MV-4-11 (cell line): ENCODE results near the gene COLGALT1.
"Not testable (repeated sequence)": the region's sequence is repeated elsewhere in the genome, so short reads cannot be mapped to it uniquely, and the experiment has no call there.

Source experiments
- DNase-seq: peaks from one replicate; lab custom pipeline; 2025; lab: John Stamatoyannopoulos, UW

The COLGALT1 gene

DNA sequence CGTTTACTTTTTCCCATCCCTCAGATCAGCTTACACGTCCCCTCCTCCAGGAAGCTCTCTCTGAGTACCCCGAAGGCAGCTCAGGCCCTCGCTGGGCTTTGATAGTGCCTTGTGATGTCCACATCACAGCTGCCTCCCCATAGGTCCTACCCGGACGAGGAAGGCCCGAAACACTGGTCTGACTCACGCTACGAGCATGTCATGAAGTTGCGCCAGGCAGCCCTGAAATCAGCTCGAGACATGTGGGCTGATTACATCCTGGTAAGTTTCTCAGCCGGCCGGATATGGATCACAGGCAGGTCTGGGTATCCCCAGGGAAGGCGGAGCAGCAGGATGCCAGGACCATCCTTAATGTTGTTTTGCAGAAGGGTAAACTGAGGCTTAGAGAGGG lies 4.8 kb downstream of the COLGALT1 start:
- DNase-seq: peak; percentile 71

DNA sequence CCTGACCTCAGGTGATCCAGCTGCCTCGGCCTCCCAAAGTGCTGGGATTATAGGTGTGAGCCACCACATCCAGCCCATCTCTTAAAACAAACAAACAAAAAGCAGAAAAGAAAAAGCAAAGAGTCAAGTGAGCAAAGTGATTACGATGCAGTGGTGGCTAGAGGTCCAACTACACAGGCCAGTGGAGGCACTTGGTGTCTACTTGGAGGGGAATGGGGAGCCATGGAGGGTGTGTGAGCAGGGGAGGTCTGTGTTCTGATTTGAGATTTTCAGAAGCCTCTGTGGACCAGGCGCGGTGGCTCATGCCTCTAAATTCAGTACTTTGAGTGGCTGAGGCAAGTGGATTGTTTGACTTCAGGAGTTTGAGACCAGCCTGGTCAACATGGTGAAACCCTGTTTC lies 6.6 kb downstream of the COLGALT1 start:
- DNase-seq: no peak

DNA sequence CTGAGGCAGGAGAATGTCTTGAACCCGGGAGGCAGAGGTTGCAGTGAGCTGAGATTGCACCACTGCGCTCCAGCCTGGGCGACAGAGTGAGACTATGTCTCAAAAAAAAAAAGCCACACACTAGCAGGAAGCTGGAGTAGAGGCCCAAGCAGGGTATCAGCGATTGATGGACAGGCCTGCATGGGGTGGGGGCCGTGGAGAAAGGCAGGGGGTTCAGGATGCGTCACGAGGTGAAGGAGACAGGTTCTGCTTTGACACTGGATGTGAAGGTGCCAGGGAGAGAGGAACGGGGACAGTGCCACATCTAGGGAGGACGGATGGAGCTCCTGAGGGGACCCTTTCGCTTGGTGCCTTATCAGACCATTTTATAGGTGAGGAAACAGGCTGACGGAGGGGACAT lies 7.1 kb downstream of the COLGALT1 start:
- DNase-seq: no peak

DNA sequence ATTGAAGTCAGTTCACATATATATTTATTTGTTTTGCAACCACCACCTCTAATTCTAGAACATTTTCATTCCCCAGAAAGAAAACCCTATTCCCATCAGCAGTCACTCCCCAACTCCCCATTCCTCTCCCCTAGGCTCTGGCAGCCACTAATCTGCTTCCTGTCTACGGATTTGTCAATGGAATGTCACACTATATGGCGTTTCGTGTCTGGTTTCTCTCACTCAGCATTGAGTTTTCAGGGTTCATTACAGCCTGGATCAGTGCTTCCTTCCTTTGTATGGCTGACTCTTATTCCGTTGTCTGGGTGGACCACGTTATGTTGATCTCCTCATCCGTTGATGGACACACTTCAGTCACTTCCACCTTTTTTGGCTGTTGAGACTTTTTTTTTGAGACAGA lies 9.3 kb downstream of the COLGALT1 start:
- DNase-seq: no peak

DNA sequence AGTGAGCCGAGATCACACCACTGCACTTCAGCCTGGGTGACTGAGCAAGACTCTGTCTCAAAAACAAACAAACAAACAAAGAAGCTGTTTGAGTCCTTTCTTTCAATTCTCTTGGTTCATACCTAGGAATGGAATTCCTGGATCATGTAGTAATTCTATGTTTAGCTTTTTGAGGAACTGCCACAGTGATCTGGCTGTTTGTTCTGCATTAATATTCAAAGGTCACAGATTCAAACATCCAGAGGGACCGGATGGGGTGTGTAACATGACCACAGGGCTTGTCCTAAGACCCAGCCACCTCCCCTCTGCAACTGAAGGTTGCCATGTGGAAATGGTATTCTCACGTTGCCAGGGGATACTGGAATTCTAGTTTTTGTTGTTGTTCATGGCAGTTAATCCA lies 10.2 kb downstream of the COLGALT1 start:
- no peak for DNase-seq

DNA sequence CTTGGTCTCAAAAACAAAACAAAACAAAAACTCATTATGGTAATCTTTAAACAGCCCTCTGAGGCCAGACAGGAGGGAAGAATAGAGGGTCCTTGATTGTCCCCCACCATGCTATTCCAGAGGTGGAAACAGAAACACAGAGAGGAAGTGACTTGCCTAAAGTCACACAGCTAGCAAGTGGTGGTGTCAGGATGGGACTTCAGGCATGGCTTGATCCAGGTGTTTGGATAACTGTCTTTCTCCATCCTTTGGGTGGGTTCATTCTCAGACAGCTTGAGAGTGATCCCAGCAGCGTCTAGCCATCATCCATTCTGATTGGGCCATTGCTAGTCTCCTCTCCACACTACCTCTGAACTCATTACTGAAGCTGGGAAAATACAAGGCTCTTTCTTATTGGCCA lies 12.5 kb downstream of the COLGALT1 start:
- no peak for DNase-seq

DNA sequence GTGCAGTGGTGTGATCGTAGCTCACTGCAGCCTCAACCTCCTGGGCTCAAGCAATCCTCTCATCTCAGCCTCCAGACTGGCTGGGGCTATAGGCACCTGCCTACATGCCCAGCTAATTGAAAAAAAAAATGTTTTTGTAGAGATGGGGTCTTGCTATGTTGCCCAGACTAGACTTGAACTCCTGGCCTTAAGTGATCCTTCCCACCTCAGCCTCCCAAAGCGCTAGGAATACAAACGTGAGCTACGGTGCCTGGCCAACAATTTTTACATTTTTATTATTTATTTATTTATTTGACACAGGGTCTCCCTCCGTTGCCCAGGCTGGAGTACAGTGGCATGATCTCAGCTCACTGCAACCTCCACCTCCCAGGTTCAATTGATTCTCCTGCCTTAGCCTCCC lies 14.8 kb downstream of the COLGALT1 start:
- DNase-seq: not testable (repeated sequence)

DNA sequence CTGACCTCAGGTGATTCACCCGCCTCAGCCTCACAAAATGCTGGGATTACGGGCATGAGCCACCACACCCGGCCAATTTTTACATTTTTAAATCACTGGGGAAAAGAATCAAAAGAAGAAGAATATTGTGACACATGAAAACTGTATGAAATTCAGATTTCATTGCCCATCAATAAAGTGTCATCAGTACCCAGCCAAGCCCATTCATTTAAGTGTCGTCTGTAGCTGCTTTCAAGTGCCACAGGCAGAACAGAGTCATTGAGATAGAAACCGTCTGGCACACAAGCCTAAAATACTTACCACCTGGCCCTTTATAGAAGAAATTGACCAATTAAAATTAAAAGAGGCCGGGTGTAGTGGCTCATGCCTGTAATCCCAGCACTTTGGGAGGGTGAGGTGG lies 15.3 kb downstream of the COLGALT1 start:
- DNase-seq: no peak

DNA sequence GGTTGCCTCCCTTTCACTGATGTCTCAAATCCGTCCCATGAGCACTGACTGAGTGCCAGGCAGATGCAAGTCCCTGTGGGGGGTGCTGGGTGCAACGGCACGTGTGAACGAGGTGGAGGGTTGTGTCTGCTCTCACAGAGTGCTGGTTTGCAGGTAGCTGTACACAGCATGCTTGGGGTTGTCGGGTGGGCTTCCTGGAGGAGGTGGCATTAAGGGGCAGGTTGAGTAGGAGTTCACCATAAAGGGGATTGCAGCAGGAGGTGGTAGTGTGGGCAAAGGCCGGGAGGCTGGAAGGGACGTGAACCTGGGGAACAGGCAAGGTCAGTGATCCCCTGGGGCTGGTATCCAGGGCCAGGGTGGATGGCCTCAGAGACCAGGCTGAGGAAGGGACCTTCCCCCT lies 17.2 kb downstream of the COLGALT1 start:
- DNase-seq: no peak

DNA sequence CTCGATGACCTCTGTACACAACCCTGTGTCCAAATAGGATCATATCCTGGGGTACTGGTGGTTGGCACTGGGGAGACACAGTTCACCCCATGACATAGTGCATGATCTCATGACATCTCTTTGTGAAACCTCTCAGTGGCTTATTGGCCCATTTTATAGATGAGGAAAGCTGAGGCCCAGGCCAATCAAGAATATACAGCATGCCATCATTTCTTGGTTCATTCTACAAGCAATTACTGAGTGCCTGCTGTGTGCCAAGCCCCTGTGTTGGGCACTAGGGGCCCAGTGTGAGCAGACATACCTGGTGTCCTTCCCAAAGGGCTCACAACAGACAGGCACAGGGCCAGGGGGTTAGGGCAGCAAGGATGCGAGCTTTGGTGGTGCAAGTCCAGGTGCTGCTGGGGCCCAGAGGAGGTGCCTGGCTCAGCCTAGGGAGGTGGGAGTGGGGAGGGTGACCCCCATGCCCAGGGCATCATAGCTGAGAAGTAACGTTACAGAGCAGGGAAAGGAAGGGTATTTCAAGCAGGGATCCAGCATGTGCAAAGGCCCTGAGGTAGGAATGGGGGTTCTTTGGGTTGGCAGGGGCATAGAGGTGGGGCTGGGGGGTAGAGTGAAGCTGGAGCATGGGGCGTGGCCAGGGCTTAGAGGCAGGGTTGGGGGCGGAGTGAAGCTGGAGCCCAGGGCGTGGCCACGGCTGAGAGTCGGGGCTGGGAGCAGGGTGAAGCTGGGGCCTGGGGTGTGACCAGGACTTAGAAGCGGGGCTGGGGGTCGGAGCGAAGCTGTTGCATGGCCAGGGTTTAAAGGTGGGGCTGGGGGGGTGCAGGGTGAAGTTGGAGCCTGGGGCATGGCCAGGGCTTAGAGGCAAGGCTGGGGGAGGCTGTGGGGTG lies 20.7 kb downstream of the COLGALT1 start:
- DNase-seq: no peak

DNA sequence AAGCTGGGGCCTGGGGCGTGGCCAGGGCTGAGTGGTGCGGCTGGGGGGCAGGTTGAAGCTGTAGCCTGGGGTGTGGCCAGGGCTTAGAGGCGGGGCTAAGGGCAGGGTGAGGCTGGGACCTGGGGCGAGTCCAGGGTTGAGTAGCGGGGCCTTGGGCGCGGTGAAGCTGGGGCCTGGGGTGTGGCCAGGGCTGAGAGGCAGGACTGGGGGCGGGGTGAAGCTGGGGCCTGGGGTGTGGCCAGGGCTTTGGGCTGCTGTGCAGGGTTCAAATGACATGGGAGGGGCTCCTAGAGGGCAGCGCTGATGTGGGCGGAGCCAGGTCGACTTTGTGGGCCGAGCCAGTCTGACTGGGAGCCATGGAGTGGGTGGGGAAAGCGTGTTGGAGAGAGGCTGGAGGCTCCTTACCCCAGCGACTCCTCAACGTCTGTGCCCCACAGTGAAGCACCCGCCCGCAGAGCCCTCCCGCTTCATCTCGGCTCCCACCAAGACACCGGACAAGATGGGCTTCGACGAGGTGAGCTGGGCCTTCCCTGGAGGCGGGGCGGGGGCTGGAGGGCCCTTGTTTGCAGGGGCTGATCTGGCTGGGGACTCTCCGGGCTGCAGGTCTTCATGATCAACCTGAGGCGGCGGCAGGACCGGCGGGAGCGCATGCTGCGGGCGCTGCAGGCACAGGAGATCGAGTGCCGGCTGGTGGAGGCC lies 21.5 kb downstream of the COLGALT1 start:
- peak; percentile 64 for DNase-seq

DNA sequence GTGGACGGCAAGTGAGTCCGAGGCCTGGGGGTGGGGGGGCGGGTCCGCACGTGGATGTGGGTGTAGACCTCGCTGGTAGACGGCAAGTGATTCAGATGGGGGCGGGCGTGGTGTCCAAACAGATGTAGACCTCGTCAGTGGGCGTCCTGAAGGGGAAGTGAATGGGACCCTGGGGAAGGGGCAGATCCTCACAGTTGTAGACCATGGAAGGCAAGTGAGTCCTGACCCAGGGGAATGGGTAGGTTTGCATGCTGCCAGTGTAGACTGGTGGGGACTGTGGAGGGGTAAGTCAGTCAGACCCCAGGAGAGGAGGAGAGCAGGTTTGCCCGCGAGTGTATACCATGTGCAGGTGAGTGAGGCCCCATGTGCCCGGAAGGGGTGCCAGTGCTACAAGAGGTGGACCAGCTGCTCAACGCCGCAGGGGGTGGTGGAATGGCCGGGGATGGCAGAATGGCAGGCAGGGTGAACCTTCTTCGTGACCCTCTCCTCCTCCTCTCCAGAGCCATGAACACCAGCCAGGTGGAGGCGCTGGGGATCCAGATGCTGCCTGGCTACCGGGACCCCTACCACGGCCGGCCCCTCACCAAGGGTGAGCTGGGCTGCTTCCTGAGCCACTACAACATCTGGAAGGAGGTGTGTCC lies 22.1 kb downstream of the COLGALT1 start:
- DNase-seq: no peak

DNA sequence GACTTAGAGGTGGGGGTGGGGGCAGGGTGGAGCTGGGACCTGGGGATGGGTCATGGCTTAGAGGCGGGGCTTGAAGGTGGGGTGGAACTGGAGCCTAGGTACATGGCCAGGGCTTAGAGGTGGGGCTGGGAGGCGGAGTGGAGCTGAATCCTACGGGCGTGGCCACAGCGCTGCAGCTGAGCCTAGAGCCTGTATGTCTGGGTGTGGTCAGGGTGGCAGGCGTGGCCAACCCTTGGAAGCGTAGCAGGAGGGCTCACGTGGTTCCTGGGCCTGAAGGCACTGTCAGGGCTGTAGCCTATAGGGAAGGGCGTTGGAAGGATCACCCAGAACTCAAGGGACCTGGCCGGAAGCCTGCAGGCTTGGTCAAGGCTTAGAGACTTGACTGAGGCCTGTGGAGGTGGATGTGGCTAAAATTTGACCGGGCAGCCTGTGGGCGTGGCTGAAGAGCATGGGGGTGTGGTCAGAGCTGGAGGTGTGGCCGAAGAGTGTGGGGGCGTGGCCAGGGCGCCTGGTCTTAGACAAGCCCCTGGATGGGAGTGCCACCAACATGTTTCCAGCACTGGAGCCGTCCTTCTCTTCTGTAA lies 24.3 kb downstream of the COLGALT1 start:
- DNase-seq: peak; percentile 67

DNA sequence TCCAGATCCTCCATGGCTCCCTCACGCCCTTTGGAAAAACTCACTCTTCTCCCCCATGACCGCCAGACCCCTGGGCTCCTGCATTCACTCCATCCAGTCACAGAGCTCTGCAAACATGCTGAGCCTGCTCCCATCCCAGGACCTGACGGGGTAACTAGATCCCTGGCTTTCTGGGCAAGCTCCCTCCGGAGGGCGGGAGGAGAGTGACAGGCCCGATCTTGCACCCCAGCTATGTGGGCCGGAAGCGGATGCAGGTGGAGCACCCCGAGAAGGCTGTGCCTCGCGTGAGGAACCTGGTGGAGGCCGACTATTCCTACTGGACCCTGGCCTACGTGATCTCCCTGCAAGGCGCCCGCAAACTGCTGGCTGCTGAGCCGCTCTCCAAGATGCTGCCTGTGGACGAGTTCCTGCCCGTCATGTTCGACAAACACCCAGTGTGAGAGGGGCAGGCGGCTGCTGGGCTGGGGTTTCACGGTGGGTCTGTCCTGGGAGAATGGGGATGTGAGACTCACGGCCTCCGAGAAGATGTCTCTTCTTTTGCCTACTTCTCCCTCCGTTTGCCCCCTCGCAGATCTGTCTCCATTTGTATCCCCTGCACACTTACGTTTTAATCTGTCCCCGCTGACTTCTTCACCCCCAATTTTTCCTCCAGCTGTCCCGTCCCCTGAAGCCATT lies 25.2 kb downstream of the COLGALT1 start:
- DNase-seq: no peak

DNA sequence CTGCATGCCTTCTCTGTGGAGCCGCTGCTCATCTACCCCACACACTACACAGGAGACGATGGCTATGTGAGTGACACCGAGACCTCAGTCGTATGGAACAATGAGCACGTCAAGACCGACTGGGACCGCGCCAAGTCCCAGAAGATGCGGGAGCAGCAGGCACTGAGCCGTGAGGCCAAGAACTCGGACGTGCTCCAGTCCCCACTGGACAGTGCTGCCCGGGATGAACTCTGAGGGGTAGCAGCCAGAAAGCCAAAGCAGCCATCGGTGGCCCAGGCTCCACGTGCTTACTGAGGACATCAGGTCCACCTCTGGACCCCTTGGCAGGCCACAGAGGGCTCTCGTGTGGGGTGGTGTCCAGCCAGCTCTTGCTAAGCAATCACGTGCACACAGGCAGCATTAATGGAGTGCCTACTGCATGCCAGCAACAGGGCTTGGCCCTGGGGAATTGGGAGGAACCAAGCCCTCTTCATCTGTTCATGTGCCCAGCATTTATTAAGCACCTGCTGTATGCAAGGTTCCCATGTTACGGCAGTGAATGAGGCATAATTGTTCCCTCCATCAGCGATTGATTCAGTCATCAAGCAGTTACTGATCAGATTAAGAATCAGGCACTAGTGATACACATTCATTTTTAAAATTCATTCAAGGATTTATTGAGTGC lies 25.9 kb downstream of the COLGALT1 start:
- DNase-seq: no peak

DNA sequence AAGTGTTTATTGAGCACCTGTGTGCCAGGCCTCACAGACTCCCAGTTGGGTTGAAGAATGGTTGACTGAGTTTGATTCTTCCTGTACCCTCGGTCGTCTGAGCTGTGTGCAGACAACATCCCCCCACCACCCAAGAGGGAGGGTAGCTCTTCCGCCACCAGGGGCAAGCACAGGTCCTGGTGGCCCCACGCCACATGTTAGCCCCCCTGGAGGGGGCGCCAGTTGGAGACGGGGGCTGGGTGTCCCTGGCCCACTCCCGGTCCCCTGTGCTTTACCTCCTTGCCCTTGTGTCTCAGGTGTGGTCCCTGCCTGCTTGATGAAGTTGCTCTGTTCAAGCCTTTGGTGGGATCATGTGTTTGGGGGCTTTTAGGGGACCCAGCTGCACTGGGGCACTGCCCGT lies 27.2 kb downstream of the COLGALT1 start:
- no peak for DNase-seq

DNA sequence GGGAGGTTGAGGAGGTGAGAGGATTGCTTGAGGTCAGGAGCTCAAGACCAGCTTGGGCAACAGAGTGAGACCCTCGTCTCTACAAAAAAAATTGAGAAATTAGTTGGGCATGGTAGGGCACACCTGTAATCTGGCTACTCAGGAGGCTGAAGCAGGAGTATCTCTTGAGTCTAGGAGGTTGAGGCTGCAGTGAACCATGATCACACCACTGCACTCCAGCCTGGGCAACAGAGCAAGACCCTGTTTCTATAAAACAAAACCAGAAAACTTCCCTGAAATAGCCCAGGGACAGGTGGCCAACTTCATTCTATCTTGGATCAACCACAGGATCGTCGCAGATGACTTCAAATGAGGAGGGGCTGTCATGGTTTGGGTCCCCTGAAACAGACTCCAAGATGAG lies 28.7 kb downstream of the COLGALT1 start:
- no peak for DNase-seq

DNA sequence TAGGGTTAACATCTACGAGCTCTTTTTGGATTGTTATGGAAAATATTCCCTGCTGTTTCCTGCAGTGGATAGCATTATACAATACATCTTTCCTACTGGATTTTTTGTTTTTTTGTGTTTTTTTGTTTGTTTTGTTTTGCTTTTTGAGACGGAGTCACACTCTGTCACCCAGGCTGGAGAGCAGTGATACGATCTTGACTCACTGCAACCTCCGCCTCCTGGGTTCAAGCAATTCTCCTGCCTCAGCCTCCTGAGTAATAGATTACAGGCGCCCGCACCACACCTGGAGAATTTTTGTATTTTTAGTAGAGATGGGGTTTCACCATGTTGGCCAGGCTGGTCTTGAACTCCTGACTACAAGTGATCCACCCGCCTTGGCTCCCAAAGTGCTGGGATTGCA lies 29.9 kb downstream of the COLGALT1 start:
- not testable (repeated sequence) for DNase-seq

DNA sequence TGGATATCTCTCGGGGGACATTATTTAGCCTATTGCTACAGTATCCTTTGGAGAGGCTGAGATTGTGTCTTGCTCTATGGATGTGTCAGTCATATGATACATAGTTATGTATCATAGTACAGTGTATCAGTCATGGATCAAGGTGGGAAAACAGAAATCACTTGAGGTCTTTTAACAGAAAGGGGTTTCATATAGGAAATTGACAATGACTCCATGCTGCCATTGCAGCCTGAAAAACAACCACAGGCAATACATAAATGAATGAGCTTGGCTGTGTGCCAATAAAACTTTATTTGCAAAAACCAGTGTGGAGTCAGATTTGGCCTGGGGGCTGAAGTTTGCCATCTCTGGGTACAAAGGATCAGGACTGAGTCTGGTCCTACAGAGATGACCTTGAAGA lies 35.4 kb downstream of the COLGALT1 start:
- DNase-seq: no peak

DNA sequence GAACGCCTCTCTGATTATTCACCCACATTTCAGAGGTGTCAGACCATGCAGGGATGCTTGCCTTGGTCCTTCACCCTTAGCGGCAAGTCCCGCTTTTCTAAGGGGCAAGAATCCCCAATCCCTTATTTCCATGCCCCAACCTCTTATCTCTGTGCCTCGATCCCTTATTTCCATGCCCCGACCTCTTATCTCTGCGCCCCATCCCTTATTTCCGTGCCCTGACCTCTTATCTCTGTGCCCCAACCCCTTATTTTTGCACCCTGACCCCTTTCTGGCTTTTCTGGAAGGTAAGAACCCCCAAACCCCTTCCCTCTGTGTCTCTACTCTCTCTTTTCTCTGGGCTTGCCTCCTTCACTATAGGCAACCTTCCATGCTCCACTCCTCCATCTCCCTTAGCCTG lies 38.8 kb downstream of the COLGALT1 start:
- DNase-seq: not testable (repeated sequence)

DNA sequence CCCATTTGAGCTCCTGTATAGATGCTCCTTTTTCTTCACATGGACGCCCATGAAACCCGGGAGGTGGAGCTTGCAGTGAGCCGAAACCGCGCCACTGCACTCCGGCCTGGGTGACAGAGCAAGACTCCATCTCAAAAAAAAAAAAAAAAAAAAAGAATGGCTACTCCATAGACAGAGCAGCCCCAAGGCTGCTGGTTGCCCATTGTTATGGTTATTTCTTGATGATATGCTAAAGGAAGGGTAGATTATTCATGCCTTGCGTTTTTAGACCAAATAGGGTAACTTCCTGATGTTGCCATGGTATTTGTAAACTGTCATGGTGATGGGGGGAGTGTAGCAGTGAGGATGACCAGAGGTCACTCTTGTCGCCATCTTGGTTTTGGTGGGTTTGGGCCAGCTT lies 42.6 kb downstream of the COLGALT1 start:
- DNase-seq: not testable (repeated sequence)

DNA sequence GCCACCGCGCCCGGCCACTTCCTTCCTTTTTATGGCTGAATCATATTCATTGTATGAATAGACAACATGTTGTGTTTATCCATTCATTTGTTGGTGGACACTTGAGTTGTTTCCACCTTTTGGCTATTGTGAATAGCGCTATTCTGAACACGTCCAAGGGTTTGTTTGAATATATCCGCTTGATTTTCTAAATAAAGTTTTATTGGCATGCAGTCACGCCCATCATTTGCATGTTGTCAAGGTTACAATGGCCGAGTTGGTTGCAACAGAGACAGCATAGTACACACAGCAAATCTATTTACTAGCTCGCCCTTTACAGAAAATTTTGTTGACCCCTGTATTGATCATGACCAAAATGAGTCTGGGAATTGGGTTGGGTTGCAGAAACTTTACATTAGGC lies 43.5 kb downstream of the COLGALT1 start:
- peak; percentile 50 for DNase-seq
